ENCODE data around the gene MBLAC2.
A peak's percentile ranks its signal among the peaks of the same experiment; 100 is the strongest.

DNA sequence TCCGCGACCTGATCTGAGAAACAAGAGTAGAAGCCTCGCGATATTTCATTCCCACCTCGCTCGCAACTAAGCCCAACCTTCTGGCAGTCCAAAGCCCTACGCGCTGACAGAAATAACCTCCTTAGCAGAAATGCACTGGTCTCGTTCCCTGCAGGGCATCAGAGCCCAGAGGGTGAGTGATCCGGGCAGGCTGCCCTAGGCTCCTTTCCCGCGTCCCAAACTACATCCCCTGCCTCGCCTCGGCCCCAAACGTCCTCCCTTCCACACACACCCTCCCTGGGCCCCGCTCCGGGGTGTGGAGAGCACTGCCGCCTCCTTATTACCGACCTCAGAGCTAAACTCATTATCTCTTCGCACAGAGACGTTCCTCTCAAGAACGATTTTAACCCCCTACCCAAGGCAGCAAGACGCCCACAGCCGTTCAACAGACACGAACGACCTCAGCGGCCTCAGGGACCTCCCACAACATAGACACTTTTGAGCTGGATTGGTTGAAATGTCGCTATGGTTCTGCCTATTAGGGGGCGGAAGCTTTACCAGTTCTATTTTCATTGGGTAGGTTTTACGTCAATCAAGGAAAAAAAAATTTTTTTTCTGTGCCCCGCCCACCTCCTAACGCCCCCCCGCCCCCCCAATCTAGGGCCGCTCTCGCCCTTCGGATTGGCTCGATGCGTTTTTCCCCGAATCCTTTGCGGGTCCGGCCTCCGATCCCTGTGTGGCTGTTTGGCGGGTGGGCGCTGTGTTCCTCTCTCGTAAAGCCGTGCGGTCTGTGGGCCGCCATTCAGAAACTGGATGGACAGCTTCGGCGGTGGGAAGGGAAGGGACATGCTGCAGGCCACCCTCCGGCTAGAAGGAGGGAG is 65.0 kb downstream of the MBLAC2 start, which contains the start of gene CETN3:
- TF ChIP-seq POLR2AphosphoS5 (IDR thresholded peaks at IDR 0.05; ENCODE audit: low read depth, low read length) (peak; percentile 99), TAF1 (IDR thresholded peaks at IDR 0.05; ENCODE audit: borderline replicate concordance, insufficient read depth, low read length) (peak; percentile 97), FOXP2 (optimal IDR thresholded peaks at IDR 0.05; ENCODE audit: borderline replicate concordance, extremely low read depth, extremely low read length, insufficient read depth) (peak; percentile 61)
- TF ChIP-seq, protein P1, sequence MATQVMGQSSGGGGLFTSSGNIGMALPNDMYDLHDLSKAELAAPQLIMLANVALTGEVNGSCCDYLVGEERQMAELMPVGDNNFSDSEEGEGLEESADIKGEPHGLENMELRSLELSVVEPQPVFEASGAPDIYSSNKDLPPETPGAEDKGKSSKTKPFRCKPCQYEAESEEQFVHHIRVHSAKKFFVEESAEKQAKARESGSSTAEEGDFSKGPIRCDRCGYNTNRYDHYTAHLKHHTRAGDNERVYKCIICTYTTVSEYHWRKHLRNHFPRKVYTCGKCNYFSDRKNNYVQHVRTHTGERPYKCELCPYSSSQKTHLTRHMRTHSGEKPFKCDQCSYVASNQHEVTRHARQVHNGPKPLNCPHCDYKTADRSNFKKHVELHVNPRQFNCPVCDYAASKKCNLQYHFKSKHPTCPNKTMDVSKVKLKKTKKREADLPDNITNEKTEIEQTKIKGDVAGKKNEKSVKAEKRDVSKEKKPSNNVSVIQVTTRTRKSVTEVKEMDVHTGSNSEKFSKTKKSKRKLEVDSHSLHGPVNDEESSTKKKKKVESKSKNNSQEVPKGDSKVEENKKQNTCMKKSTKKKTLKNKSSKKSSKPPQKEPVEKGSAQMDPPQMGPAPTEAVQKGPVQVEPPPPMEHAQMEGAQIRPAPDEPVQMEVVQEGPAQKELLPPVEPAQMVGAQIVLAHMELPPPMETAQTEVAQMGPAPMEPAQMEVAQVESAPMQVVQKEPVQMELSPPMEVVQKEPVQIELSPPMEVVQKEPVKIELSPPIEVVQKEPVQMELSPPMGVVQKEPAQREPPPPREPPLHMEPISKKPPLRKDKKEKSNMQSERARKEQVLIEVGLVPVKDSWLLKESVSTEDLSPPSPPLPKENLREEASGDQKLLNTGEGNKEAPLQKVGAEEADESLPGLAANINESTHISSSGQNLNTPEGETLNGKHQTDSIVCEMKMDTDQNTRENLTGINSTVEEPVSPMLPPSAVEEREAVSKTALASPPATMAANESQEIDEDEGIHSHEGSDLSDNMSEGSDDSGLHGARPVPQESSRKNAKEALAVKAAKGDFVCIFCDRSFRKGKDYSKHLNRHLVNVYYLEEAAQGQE (IDR thresholded peaks at IDR 0.05; ENCODE audit: insufficient read depth in 1 of 2, low read depth in 2 of 2, low read length in 2 of 2): peak in 1 of 2 experiments; percentile 35; a peak in 1 of 4 replicates
